CD4-positive, alpha-beta T cell (primary cell): ENCODE data around the gene LIN7C. TPM values are rescaled to one million over a fixed set of nuclear protein-coding genes. Genes with fewer than 3 reads are reported as not detected.

Experiments
- ATAC-seq: fragments of 200-7000 bp; cut with Tn5 transposase; one replicate; pipeline ENCODE4 v1.10.0; 2022; ENCODE audit warnings: mild to moderate bottlenecking; ENCODE audit not compliant: poor library complexity
- CTCF ChIA-PET: fragments of 350-600 bp; sonication (Branson Sonifier 250); formaldehyde crosslinking; loops from one replicate; lab custom pipeline; 2021; ENCODE audit warnings: antibody characterized with exemption, inconsistent platforms; lab: Charles Lee
- POLR2A ChIA-PET: fragments of 350-600 bp; sonication (Branson Sonifier 250); formaldehyde crosslinking; loops from one replicate; lab custom pipeline; 2021; ENCODE audit warnings: antibody characterized with exemption, inconsistent platforms; lab: Charles Lee
- DNase-seq, 14 experiments: peaks; one replicate each; pipeline ENCODE4 v3.0.0-alpha.2; 2013 to 2020; ENCODE audit warnings: mixed read lengths in 2 of 14
- H3K27ac ChIP-seq, 2 donors: one replicate each; pipeline versions ENCODE4 v1.5.1 to v1.7.0; 2013; ENCODE audit warnings: low read length in 2 of 2, low read depth in 1 of 2, mild to moderate bottlenecking in 1 of 2
- H3K27me3 ChIP-seq, 2 experiments: 1 replicate in 1 of 2; 2 replicates in 1 of 2; pipeline versions ENCODE4 v1.6.1 to v1.7.0; 2013; ENCODE audit warnings: low read length in 2 of 2, control low read depth in 1 of 2, mild to moderate bottlenecking in 1 of 2, moderate library complexity in 1 of 2; ENCODE audit not compliant: insufficient read depth in 2 of 2, control insufficient read depth in 1 of 2
- H3K36me3 ChIP-seq: one replicate; pipeline ENCODE4 v1.6.1; 2013; ENCODE audit warnings: low read length, control low read depth; ENCODE audit not compliant: insufficient read depth
- H3K4me1 ChIP-seq: one replicate; pipeline ENCODE4 v1.6.1; 2013; ENCODE audit warnings: low read length, control low read depth; ENCODE audit not compliant: insufficient read depth
- H3K4me3 ChIP-seq: one replicate; pipeline ENCODE4 v1.5.1; 2013; ENCODE audit warnings: mild to moderate bottlenecking, low read length, moderate library complexity
- H3K9me3 ChIP-seq, 2 experiments: 1 replicate in 1 of 2; 2 replicates in 1 of 2; pipeline versions ENCODE4 v1.6.1 to v1.7.0; 2013; ENCODE audit warnings: low read length in 2 of 2, mild to moderate bottlenecking in 2 of 2, control low read depth in 1 of 2, moderate library complexity in 1 of 2; ENCODE audit not compliant: control insufficient read depth in 1 of 2, insufficient read depth in 1 of 2
- H3K27ac Mint-ChIP-seq: one replicate; pipeline ENCODE4 v1.8.0; 2020; ENCODE audit warnings: mixed read lengths
- H3K27me3 Mint-ChIP-seq: one replicate; pipeline ENCODE4 v1.8.0; 2021; ENCODE audit warnings: mixed read lengths
- H3K36me3 Mint-ChIP-seq: one replicate; pipeline ENCODE4 v1.8.0; 2021; ENCODE audit warnings: low read depth, mixed read lengths
- H3K4me1 Mint-ChIP-seq: one replicate; pipeline ENCODE4 v1.8.0; 2021; ENCODE audit warnings: low read depth, mixed read lengths
- H3K4me3 Mint-ChIP-seq: one replicate; pipeline ENCODE4 v1.8.0; 2020; ENCODE audit warnings: mild to moderate bottlenecking, mixed read lengths
- H3K9me3 Mint-ChIP-seq: one replicate; pipeline ENCODE4 v1.8.0; 2020; ENCODE audit warnings: mixed read lengths
- CTCF ChIP-seq: fragments of 200-600 bp; IDR thresholded peaks from one replicate; pipeline ENCODE4 v1.8.0; 2022; ENCODE audit warnings: antibody characterized with exemption, mild to moderate bottlenecking
- intact Hi-C, 2 experiments: fragments of 100-400 bp; cut with DNase I in 1 of 2; cut with micrococcal nuclease in 1 of 2; formaldehyde crosslinking; loops; one replicate each; pipeline versions ENCODE4 v1.15.1 to v1.9.0; 2023 to 2025; cut with DNase I, micrococcal nuclease
- total RNA-seq, 174 experiments: library from RNA in 2 of 174; stranded (reverse) in 2 of 174; gene quantifications; one replicate each; pipeline ENCODE4 v1.2.3 and lab custom pipeline; 2021 to 2026

LIN7C gene
- total RNA-seq, 2 experiments from 2014 or later = 27.1 to 27.6 TPM

- Mint-ChIP-seq H3K27ac (no peak overlapping the region), H3K27me3 (no peaks in the 10 kb centered on the region), H3K9me3 (no peaks in the 10 kb centered on the region), H3K4me1 (peaks cover 35% of the 10 kb centered on the region), H3K36me3 (peaks cover 20% of the 10 kb centered on the region), H3K4me3 (no peak overlapping the region)
- no peaks in the 10 kb centered on the region for H3K36me3 ChIP-seq
- POLR2A ChIA-PET = no interaction called here
- TF ChIP-seq CTCF = no peak
- no peak overlapping the region for H3K4me3 ChIP-seq
- ATAC-seq (no peak), DNase-seq (no peak)
- H3K27me3 ChIP-seq = no peaks in the 10 kb centered on the region
- peaks cover 12% of the 10 kb centered on the region for H3K4me1 ChIP-seq
- intact Hi-C loops = loop anchor here in 1 of 2 experiments (5.0 to 10.0 kb wide), 2 partner anchors 38 to 145 kb away; partner anchors contain the start of genes CCDC34 and LGR4
- H3K27ac ChIP-seq = no peak overlapping the region
- CTCF ChIA-PET = interaction anchor here (1.5 kb wide), 1 partner anchor 24 kb away, joined by 3 read pairs; no protein-coding TSS in a partner anchor
- no peaks in the 10 kb centered on the region for H3K9me3 ChIP-seq
Measured at GRCh38 chr11:27509908-27510307, 3.3 kb upstream of the LIN7C start.

- no peaks in the 10 kb centered on the region for H3K9me3 Mint-ChIP-seq
- Histone ChIP-seq H3K27me3 (no peaks in the 10 kb centered on the region), H3K9me3 (no peaks in the 10 kb centered on the region), H3K36me3 (no peaks in the 10 kb centered on the region), H3K27ac (peak overlapping the region in 1 of 2 donors; percentile 80), H3K4me3 (peak overlapping the region; percentile 90), H3K4me1 (peaks cover 20% of the 10 kb centered on the region)
- DNase-seq (no peak), ATAC-seq (no peak)
- TF ChIP-seq CTCF = no peak
- ChIA-PET CTCF (no interaction called here), POLR2A (interaction anchor here (1.1 kb wide), 1 partner anchor 600 kb away, joined by 4 read pairs; the partner anchor contains the start of genes KIF18A and METTL15)
- intact Hi-C loops = loop anchor here (2.0 to 10.0 kb wide), 4 partner anchors 35 to 601 kb away; partner anchors contain the start of genes CCDC34 (in 2 of the 2), KIF18A (in 1 of the 2), LGR4 (in 1 of the 2) and METTL15 (in 1 of the 2)
- H3K27ac Mint-ChIP-seq = peak overlapping the region; percentile 99
- H3K4me3 Mint-ChIP-seq = peak overlapping the region; percentile 99
- H3K36me3 Mint-ChIP-seq = peaks cover 34% of the 10 kb centered on the region
- no peaks in the 10 kb centered on the region for H3K27me3 Mint-ChIP-seq
- H3K4me1 Mint-ChIP-seq = peaks cover 50% of the 10 kb centered on the region
Measured at GRCh38 chr11:27507557-27508322, 1.2 kb upstream of the LIN7C start.

GRCh38 chr11:27505781-27506180 is 788 bp downstream of the LIN7C start:
- no peak for TF ChIP-seq CTCF
- no peaks in the 10 kb centered on the region for H3K27me3 ChIP-seq
- intact Hi-C loops = loop anchor here (1.0 to 10.0 kb wide), 5 partner anchors 33 to 603 kb away; partner anchors contain the start of genes CCDC34 (in 2 of the 2), KIF18A (in 2 of the 2), METTL15 (in 2 of the 2) and LGR4 (in 1 of the 2)
- DNase-seq (no peak), ATAC-seq (peak; percentile 2)
- Mint-ChIP-seq H3K27me3 (no peaks in the 10 kb centered on the region), H3K36me3 (peaks cover 50% of the 10 kb centered on the region), H3K4me1 (peaks cover 65% of the 10 kb centered on the region), H3K9me3 (no peaks in the 10 kb centered on the region), H3K27ac (peak overlapping the region; percentile 99), H3K4me3 (peak overlapping the region; percentile 99)
- H3K4me1 ChIP-seq = peaks cover 20% of the 10 kb centered on the region
- POLR2A ChIA-PET = no interaction called here
- H3K4me3 ChIP-seq = peak overlapping the region; percentile 90
- CTCF ChIA-PET = no interaction called here
- H3K27ac ChIP-seq = peak overlapping the region; percentile 80 to 95
- H3K9me3 ChIP-seq = no peaks in the 10 kb centered on the region
- peaks cover 12% of the 10 kb centered on the region for H3K36me3 ChIP-seq
